Ovary (tissue), 9 donors: ENCODE results near the gene MOSMO. TPM values are rescaled to one million over a fixed set of nuclear protein-coding genes. Genes with fewer than 3 reads are reported as not detected.
A peak's percentile ranks its signal among the peaks of the same experiment; 100 is the strongest.

Experiments used
- DNase-seq, 5 donors: peaks; one replicate each; pipeline ENCODE4 v3.0.0-alpha.2; 2019 to 2020
- H3K27ac ChIP-seq, 2 donors: fragments of 200-600 bp; one replicate each; pipeline versions ENCODE4 v1.5.1 to v1.8.0; 2019 to 2022
- H3K27me3 ChIP-seq: fragments of 200-600 bp; one replicate; pipeline ENCODE4 v1.8.0; 2022
- H3K36me3 ChIP-seq: fragments of 200-600 bp; sonication (generic); one replicate; pipeline ENCODE4 v1.5.1; 2019
- H3K4me1 ChIP-seq: one replicate; pipeline ENCODE4 v1.8.1; 2013; ENCODE audit warnings: mild to moderate bottlenecking, moderate library complexity; ENCODE audit not compliant: insufficient read depth
- H3K4me3 ChIP-seq: fragments of 200-600 bp; sonication (generic); one replicate; pipeline ENCODE4 v1.5.1; 2017
- H3K9me3 ChIP-seq, 2 donors: fragments of 200-600 bp in 1 of 2; sonication (generic) in 1 of 2; one replicate each; pipeline versions ENCODE4 v1.5.1 to v1.8.1; 2013 to 2019; ENCODE audit warnings: mild to moderate bottlenecking in 1 of 2, moderate library complexity in 1 of 2
- EP300 ChIP-seq: sonication (generic); formaldehyde crosslinking; IDR thresholded peaks from one replicate; pipeline ENCODE4 v1.6.1; 2017; ENCODE audit warnings: antibody characterized with exemption
- POLR2A ChIP-seq: fragments of 450-650 bp; IDR thresholded peaks from one replicate; pipeline ENCODE4 v1.6.1; 2017; ENCODE audit warnings: antibody characterized with exemption, mild to moderate bottlenecking, moderate library complexity
- WGBS, 3 donors: extraction: QIAGEN DNeasy Blood & Tissue Kit in 1 of 3; methylation state at CpG; one replicate each; pipeline versions ENCODE4 v1.1.5 to v1.1.7; 2013 to 2017; 5-methylcytosine and 5-hydroxymethylcytosine counted together
- intact Hi-C, 4 donors: fragments of 100-400 bp; cut with DNase I; formaldehyde crosslinking; loops; one replicate each; pipeline versions ENCODE4 v1.11.0 to v1.15.1; 2022 to 2023
- polyA plus RNA-seq, 2 donors: library from polyadenylated mRNA; stranded (reverse); fragments of 200-250 nt in 1 of 2; fragments of 350-450 nt in 1 of 2; fragmentation: Illumina TruSeq in 1 of 2; extraction: RNeasy Lipid Tissue Mini Kit (QIAGEN cat#74804) in 1 of 2; gene quantifications; one replicate each; pipeline ENCODE4 v1.2.3, GENCODE V29; 2013 to 2014
- total RNA-seq, 7 donors: library from RNA; depleted of rRNA in 2 of 7; stranded (reverse); fragments of >200 nt in 2 of 7; fragmentation: NEBNext Ultra II Directional in 3 of 7; extraction: Animal tissue kit (Norgen Biotek cat#: 25700) in 3 of 7; gene quantifications; one replicate each; pipeline versions ENCODE4 v1.1.0 to v1.2.4, GENCODE V29; 2016 to 2023
- TF ChIP-seq, protein P1 (sequence below), 3 donors: fragments of 450-650 bp in 2 of 3; fragments of 200-600 bp in 1 of 3; IDR thresholded peaks; one replicate each; pipeline versions ENCODE4 v1.5.1 to v1.8.0; 2016 to 2022; ENCODE audit warnings: antibody characterized with exemption in 3 of 3, mild to moderate bottlenecking in 1 of 3
- donor health status: DM: no; HTN: no; CAD: no; lungs with moderate emphysema.
- donor health status: DM: no; HTN: no; CAD: no.
- donor health status: Bipolar disorder and iron deficiency.
- donor health status: DM: yes; HTN: yes; CAD: no.
- donor health status: DM: no; HTN: no; CAD: no.
- donor health status: DM: yes; HTN: yes; CAD: no.

The MOSMO gene
- total and polyA plus RNA-seq, 9 donors: 11.6 to 33.3 (median 18.2) TPM

DNA sequence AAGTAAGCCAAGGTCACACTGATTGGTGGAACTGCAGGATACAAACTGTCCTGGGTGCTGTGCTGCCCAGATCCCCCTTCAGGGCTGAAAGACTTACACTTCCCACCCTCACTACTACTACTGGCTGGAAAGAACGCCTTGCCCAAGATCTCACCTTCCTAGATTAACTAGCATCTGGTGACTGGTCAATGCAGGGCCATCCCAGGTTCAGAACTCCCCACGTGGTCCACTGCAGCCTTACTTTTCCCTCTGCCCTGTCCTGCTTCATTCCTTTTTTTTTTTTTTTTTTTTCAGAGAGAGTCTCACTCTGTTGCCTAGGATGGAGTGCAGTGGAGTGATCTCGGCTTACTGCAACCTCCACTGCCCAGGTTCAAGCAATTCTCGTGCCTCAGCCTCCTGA is 4.7 kb upstream of the MOSMO start:
- H3K27me3 ChIP-seq: no peaks in the 10 kb centered on the region
- H3K9me3 ChIP-seq: no peaks in the 10 kb centered on the region
- WGBS, 3 donors: 65 to 80% (median 72%) methylated on average over 4 of the region's 4 CpGs
- no peak overlapping the region for H3K27ac ChIP-seq
- H3K36me3 ChIP-seq: no peaks in the 10 kb centered on the region
- DNase-seq: no peak
- H3K4me1 ChIP-seq: peaks cover 5% of the 10 kb centered on the region
- intact Hi-C loops: loop anchor here (5.0 to 10.0 kb wide), 5 partner anchors 72 to 302 kb away; partner anchors contain the start of gene POLR3E (in 3 of the 4)
- TF ChIP-seq EP300: no peak
- no peak overlapping the region for H3K4me3 ChIP-seq

DNA sequence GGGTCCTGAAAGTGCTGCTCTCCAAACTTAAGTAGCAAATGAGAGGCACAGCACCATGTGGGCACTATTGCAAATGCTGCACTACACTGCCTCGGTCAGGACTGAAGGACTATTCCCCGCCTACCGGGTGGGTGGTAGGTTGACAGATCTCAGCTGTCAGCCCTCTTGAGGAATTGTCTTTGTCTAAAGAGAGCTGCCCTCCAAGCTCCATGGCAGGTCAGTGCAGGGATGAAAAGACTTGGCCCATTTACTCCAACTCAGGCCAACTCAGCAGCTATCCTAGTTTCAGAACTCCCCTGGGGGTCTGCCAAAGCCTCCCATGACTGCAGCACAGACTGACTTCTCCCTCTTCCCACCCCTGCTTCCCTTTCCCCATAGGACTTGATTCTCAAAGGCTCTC is 3.6 kb upstream of the MOSMO start:
- intact Hi-C loops: loop anchor here (5.0 to 10.0 kb wide), 5 partner anchors 70 to 300 kb away; partner anchors contain the start of gene POLR3E (in 3 of the 4)
- H3K36me3 ChIP-seq: no peaks in the 10 kb centered on the region
- whole genome bisulfite sequencing, 3 donors: 23 to 30% (median 28%) methylated on average over 3 of the region's 3 CpGs
- H3K4me3 ChIP-seq: no peak overlapping the region
- H3K9me3 ChIP-seq: no peaks in the 10 kb centered on the region
- peaks cover 8% of the 10 kb centered on the region for H3K4me1 ChIP-seq
- no peak for DNase-seq
- TF ChIP-seq EP300 (no peak), POLR2A (no peak)
- no peak overlapping the region for H3K27ac ChIP-seq
- H3K27me3 ChIP-seq: no peaks in the 10 kb centered on the region

DNA sequence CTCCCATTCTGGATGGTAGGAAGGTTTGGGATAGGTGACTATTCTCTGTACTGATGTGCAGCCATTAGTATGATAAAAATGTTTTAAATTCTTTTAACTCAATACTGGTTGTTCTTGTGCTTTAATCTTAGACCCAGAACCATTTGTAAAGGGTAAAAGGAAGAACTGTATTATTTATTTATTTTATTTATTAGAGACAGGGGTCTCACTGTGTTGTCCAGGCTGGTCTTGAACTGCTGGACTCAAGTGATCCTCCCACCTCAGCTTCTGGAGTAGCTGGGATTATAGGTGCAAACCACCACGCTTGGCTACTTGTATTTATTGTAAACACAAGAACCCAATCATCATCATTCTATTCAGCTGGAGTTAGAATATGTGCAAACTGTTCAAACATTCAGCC is 2.2 kb upstream of the MOSMO start:
- H3K4me3 ChIP-seq: no peak overlapping the region
- 70 to 81% (median 72%) methylated on average over 1 of the region's 1 CpG for WGBS, 3 donors
- no peaks in the 10 kb centered on the region for H3K27me3 ChIP-seq
- intact Hi-C loops: loop anchor here (5.0 to 10.0 kb wide), 4 partner anchors 69 to 299 kb away; partner anchors contain the start of gene POLR3E (in 3 of the 4)
- peaks cover 8% of the 10 kb centered on the region for H3K4me1 ChIP-seq
- H3K9me3 ChIP-seq: no peaks in the 10 kb centered on the region
- TF ChIP-seq POLR2A: no peak
- TF ChIP-seq, protein P1, sequence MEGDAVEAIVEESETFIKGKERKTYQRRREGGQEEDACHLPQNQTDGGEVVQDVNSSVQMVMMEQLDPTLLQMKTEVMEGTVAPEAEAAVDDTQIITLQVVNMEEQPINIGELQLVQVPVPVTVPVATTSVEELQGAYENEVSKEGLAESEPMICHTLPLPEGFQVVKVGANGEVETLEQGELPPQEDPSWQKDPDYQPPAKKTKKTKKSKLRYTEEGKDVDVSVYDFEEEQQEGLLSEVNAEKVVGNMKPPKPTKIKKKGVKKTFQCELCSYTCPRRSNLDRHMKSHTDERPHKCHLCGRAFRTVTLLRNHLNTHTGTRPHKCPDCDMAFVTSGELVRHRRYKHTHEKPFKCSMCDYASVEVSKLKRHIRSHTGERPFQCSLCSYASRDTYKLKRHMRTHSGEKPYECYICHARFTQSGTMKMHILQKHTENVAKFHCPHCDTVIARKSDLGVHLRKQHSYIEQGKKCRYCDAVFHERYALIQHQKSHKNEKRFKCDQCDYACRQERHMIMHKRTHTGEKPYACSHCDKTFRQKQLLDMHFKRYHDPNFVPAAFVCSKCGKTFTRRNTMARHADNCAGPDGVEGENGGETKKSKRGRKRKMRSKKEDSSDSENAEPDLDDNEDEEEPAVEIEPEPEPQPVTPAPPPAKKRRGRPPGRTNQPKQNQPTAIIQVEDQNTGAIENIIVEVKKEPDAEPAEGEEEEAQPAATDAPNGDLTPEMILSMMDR (IDR thresholded peaks at IDR 0.05): no peak
- DNase-seq: no peak
- H3K27ac ChIP-seq: no peak overlapping the region
- H3K36me3 ChIP-seq: no peaks in the 10 kb centered on the region

DNA sequence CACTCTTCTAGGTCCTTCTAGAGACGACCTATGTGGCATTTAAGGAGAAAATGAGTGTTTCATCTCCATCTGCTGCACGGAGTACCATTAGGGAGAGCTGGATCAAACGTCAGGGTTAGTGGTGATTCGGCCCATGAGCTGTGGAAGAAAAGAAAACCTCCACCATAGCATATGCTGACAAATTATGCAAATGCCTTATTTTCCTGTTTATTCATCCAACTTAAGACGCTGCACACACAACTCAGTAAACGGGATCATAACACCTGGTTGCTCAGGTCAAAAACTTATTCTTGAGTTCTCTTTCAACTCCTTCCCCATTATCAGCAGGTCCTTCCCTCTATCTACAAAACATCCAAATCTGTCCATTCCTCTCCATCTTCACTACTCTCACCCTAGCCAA is 1.3 kb upstream of the MOSMO start:
- no peaks in the 10 kb centered on the region for H3K27me3 ChIP-seq
- no peak overlapping the region for H3K4me3 ChIP-seq
- WGBS, 3 donors: 61 to 70% (median 65%) methylated on average over 6 of the region's 6 CpGs
- TF ChIP-seq EP300: no peak
- TF ChIP-seq, protein P1 (IDR thresholded peaks at IDR 0.05): no peak
- no peak for TF ChIP-seq POLR2A
- no peaks in the 10 kb centered on the region for H3K9me3 ChIP-seq
- H3K27ac ChIP-seq: no peak overlapping the region
- DNase-seq: no peak
- no peaks in the 10 kb centered on the region for H3K36me3 ChIP-seq
- peaks cover 7% of the 10 kb centered on the region for H3K4me1 ChIP-seq
- intact Hi-C loops: loop anchor here (5.0 to 10.0 kb wide), 4 partner anchors 68 to 298 kb away; partner anchors contain the start of gene POLR3E (in 3 of the 4)

DNA sequence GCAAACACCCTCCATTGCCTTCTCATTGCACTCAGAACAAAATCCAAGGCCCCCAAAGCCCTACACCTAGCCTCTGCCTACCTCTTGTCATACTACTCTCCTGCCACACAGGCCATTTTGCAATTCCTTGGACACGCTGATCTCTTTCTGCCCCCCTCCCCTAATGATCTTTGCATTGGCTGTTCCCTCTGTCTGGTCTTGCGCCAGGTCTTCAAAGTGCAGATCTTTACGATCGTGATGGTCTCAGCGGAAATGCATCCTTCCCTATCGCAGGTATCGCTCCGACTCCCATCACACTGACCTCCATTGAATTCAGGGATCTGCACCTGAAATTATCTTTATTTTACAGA is 777 bp upstream of the MOSMO start:
- intact Hi-C loops: loop anchor here (5.0 to 10.0 kb wide), 4 partner anchors 68 to 298 kb away; partner anchors contain the start of gene POLR3E (in 3 of the 4)
- WGBS, 3 donors: 4 to 9% (median 5%) methylated on average over 8 of the region's 8 CpGs
- no peak for DNase-seq
- TF ChIP-seq, protein P1 (IDR thresholded peaks at IDR 0.05): no peak
- TF ChIP-seq POLR2A (no peak), EP300 (no peak)
- Histone ChIP-seq H3K36me3 (no peaks in the 10 kb centered on the region), H3K27me3 (no peaks in the 10 kb centered on the region), H3K9me3 (no peaks in the 10 kb centered on the region), H3K4me3 (peak overlapping the region; percentile 57), H3K4me1 (peaks cover 7% of the 10 kb centered on the region), H3K27ac (no peak overlapping the region)
